Epithelial cell of esophagus (primary cell): ENCODE measurements around the gene SFI1.

ENCODE experiments used
- DNase-seq: peaks from one replicate; pipeline ENCODE4 v3.0.0; 2010; ENCODE audit warnings: low read depth
- H3K4me3 ChIP-seq: 2 replicates; pipeline ENCODE4 v1.5.1; 2011; ENCODE audit warnings: mild to moderate bottlenecking, low read length, control low read depth
- TF ChIP-seq, protein P1 (sequence below): IDR thresholded peaks from 2 replicates; pipeline ENCODE4 v1.5.1; 2011; ENCODE audit warnings: low read depth, mild to moderate bottlenecking, low read length, control low read depth, inconsistent platforms; ENCODE audit not compliant: insufficient read depth; ENCODE audit errors: missing control alignments

SFI1 gene

DNA sequence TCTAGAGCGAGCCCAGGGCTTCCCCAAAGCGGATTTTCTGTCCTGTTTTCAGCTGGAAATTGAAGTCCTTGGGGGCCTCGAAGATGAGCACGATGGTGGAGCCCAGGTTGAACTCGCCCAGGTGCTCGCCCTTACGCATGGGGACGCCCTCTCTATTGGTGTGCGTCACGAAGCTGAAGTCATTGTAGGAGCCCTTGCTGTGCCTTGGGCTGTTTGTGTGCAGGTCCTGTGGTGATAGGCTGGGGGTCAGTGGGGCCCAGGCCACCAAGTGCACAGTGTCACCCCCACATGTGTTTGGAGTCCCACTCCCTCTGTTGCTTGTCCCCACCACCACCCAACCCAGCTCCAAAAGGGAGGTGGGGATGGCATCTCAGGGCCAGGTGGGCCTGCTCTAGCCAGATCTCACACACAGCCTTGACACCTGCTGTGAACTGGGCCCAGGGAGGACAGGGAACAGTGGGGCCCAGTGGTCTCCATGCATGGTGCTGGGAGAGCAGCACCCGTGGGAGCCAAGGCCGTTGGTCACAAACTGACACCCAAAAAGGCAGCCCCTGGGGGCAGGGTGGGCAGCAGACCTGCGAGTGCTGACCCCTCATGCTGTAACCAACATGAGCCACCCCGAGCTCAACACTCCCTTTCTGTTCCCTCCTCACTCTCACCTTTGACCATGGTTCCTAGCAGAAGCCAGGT lies 123.4 kb downstream of the SFI1 start:
- TF ChIP-seq, protein P1, sequence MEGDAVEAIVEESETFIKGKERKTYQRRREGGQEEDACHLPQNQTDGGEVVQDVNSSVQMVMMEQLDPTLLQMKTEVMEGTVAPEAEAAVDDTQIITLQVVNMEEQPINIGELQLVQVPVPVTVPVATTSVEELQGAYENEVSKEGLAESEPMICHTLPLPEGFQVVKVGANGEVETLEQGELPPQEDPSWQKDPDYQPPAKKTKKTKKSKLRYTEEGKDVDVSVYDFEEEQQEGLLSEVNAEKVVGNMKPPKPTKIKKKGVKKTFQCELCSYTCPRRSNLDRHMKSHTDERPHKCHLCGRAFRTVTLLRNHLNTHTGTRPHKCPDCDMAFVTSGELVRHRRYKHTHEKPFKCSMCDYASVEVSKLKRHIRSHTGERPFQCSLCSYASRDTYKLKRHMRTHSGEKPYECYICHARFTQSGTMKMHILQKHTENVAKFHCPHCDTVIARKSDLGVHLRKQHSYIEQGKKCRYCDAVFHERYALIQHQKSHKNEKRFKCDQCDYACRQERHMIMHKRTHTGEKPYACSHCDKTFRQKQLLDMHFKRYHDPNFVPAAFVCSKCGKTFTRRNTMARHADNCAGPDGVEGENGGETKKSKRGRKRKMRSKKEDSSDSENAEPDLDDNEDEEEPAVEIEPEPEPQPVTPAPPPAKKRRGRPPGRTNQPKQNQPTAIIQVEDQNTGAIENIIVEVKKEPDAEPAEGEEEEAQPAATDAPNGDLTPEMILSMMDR: no peak
- no peak for DNase-seq

DNA sequence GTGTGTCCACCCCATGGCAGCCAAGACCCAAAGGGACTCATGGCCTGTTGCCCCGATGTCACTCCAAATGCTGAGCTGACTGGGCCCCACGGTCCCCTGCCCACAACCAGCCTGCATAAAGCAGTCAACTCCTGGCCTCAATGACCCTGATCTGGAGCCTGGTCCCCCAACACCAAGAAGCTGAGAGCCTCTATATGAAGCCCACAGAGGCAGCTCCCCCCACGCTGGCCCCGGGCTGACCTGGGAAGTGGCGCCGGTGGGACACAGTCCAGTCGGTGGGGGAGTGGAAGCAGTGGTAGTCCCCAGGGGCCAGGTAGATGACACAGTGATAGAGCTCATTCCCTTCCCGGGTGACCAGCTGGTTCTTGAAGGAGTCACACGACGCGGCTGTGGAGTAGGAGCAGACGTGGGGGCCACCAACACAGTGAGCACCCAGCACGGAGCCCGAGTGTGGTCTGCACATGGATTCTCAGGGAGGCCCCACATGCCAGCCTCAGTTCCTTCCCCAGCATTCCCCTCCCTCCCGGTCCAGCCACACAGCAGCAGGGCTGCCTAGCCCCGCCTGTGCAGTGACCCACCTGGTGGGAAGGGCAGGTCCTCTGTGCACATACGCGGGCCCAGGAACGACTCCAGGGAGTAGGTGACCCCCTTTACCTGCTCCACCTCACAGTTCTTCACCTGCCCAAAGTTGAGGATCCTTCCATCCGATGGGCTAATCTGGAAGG lies 124.6 kb downstream of the SFI1 start:
- DNase-seq: no peak
- H3K4me3 ChIP-seq: no peak overlapping the region
- TF ChIP-seq, protein P1: no peak

More for the DNA sequence above, 123.4 kb downstream of the SFI1 start:
- H3K4me3 ChIP-seq: no peak overlapping the region

DNA sequence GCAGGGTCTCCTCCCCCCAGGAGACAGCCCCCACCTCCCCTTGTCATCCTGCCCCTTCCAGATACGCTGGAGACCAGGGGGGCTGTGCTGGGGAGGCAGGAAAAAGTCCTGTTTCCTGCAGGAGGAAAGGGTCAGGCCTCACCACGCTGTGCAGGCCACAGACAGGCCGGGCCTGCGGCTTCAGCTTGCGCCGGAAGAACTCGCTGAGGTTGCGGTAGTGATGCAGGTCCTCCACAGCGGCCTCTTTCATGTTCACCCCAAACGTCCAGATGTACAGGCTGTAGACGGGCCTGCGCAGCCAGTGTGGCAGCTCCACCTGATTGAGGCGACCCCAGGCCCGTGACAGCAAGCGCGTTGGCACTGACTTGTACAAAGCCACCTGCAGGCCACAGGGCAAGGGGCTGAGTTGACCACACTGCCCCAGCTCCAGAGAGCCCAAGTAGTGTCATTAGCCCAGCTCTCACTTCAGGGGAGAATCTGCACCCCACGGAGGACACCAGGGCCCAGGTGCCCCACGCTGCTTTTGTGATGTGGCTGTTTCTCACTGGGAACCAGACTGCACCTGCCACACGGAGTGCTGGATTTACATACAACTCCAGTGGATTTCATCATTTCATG lies 125.3 kb downstream of the SFI1 start:
- no peak overlapping the region for H3K4me3 ChIP-seq
- TF ChIP-seq, protein P1: no peak
- DNase-seq: no peak

DNA sequence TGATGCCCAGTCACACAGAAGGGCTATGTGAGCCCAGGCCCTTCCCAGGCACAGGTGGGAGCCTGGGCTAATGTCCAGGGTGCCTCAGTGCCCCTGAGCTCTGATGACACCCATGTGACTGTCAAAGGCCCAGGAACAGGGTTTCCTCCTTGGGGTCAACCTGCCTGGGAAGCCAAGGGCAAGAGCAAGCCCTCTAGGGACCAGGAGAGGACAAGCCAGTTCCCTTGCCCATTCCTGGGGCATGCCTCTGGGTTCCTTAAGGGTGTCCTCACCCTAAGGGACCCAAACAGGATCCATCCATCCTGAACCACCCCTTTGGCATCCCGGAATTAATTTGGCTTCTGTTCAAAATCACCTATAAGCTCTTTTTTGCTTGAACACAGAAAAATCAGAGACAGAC lies 126.6 kb downstream of the SFI1 start:
- TF ChIP-seq, protein P1: no peak
- no peak for DNase-seq

DNA sequence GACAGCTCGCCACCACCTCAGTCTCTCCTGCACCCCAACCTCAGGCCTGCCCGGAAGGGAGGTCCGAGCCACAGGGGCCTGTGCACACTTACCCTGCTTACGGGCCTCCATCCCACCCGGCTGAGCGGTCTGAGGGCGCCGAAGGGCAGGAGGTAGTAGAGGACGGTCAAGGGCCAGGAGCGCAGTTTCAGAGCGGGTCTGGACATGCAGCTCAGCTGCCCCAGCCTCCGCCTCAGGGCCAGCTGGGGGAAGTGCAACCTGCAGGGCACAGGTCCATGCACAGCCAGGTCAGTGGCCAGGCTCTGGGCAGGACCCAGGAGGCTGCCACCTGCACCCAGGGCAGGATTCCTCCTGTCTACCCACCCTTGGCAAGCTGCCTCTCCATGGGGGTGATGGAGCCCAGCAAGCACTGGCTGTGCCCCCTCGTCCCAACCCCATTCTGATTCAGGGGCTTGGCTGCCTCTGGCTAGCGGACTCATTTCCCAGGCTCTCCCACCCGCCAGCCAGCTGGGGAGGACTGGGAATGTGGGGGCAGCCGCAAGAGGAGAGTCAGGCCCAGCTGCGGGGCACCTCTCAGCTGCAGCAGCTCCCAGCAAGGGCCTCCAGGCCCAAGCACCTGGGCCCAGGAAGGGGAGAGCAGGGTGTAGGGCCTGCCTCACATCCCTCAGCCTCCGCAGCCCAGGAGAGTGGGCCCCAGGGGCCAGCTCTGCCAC lies 127.4 kb downstream of the SFI1 start:
- no peak for DNase-seq
- TF ChIP-seq, protein P1: no peak
- H3K4me3 ChIP-seq: no peak overlapping the region

More for the DNA sequence above, 126.6 kb downstream of the SFI1 start:
- no peak overlapping the region for H3K4me3 ChIP-seq

DNA sequence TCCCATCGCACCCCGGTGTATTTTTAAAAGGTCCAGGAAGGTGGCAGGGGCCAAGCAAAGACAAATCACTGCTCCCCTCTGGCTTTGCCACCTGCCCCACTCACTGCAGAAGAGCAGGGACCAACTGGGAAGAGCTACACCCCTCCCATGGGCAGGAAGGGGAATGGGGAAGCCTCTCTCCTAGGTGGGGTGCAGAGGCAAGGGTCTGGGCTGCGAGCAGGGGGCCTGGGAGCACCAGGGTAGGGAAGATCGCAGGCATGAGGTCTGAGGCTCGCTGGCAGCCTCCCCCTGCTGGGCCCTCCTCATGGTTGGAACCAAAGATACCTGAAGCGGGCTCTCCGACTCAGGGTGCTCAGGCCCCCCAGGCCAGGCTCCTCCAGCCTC lies 128.9 kb downstream of the SFI1 start:
- H3K4me3 ChIP-seq: no peak overlapping the region
- DNase-seq: no peak
- TF ChIP-seq, protein P1: no peak
